ENCODE data around the gene CSTPP1. TPM values are rescaled to one million over a fixed set of nuclear protein-coding genes. Genes with fewer than 3 reads are reported as not detected.

Gene CSTPP1
- polyA plus RNA-seq, 1 donor (not counting 4 experiments of a cell fraction or from before 2014, with no cell fraction given): 20.0 TPM

GRCh38 chr11:47132981-47133380 lies 196.4 kb downstream of the CSTPP1 start:
- Histone ChIP-seq H3K4me1 (ENCODE audit: control insufficient read depth, extremely low read depth, insufficient read depth, low read length) (no peaks in the 10 kb centered on the region), H3K4me3 (ENCODE audit: control insufficient read depth in 2 of 3, extremely low read depth in 1 of 3, insufficient read depth in 2 of 3, low read depth in 1 of 3, low read length in 3 of 3) (no peak overlapping the region), H3K9me3 (ENCODE audit: control insufficient read depth, low read depth, low read length) (no peaks in the 10 kb centered on the region), H3K9me1 (ENCODE audit: control insufficient read depth, extremely low read depth, insufficient read depth, low read length) (no peaks in the 10 kb centered on the region), H3K27me3 (ENCODE audit: control insufficient read depth, extremely low read depth, insufficient read depth, low read length) (no peaks in the 10 kb centered on the region), H3K36me3 (ENCODE audit: control insufficient read depth in 2 of 2, extremely low read depth in 1 of 2, insufficient read depth in 2 of 2, low read length in 2 of 2) (peaks cover 0 to 5% of the 10 kb centered on the region in 2 experiments), H4K20me1 (ENCODE audit: control insufficient read depth, extremely low read depth, insufficient read depth, low read length) (no peaks in the 10 kb centered on the region), H2AFZ (ENCODE audit: control insufficient read depth, low read length) (no peak overlapping the region), H3K9ac (ENCODE audit: control insufficient read depth, extremely low read depth, insufficient read depth, low read length) (no peak overlapping the region), H3K4me2 (ENCODE audit: control insufficient read depth, extremely low read depth, insufficient read depth, low read depth, low read length) (no peak overlapping the region), H3K79me2 (ENCODE audit: control insufficient read depth, insufficient read depth, low read length) (no peaks in the 10 kb centered on the region), H3K27ac (ENCODE audit: control insufficient read depth, insufficient read depth, low read length) (no peak overlapping the region)
- TF ChIP-seq EZH2 (IDR thresholded peaks at IDR 0.05; ENCODE audit: low read length): no peak
- TF ChIP-seq, protein P1, sequence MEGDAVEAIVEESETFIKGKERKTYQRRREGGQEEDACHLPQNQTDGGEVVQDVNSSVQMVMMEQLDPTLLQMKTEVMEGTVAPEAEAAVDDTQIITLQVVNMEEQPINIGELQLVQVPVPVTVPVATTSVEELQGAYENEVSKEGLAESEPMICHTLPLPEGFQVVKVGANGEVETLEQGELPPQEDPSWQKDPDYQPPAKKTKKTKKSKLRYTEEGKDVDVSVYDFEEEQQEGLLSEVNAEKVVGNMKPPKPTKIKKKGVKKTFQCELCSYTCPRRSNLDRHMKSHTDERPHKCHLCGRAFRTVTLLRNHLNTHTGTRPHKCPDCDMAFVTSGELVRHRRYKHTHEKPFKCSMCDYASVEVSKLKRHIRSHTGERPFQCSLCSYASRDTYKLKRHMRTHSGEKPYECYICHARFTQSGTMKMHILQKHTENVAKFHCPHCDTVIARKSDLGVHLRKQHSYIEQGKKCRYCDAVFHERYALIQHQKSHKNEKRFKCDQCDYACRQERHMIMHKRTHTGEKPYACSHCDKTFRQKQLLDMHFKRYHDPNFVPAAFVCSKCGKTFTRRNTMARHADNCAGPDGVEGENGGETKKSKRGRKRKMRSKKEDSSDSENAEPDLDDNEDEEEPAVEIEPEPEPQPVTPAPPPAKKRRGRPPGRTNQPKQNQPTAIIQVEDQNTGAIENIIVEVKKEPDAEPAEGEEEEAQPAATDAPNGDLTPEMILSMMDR (optimal IDR thresholded peaks at IDR 0.05 in 1 of 3, IDR thresholded peaks at IDR 0.05 in 1 of 3, conservative IDR thresholded peaks at IDR 0.05 in 1 of 3; ENCODE audit: extremely low read depth in 1 of 3, insufficient read depth in 2 of 3, low read length in 3 of 3): no peak
- dilution Hi-C loops (cut with MboI; ENCODE audit: extremely low pct_ligation_motif_present, low sequenced_read_pairs): no loop called here
- DNase-seq (ENCODE audit: low read depth, low spot score) (no peak), FAIRE-seq (no peak)

- Histone ChIP-seq H3K27me3 (ENCODE audit: control insufficient read depth, extremely low read depth, insufficient read depth, low read length) (no peaks in the 10 kb centered on the region), H4K20me1 (ENCODE audit: control insufficient read depth, extremely low read depth, insufficient read depth, low read length) (no peaks in the 10 kb centered on the region), H3K4me2 (ENCODE audit: control insufficient read depth, extremely low read depth, insufficient read depth, low read depth, low read length) (no peak overlapping the region), H3K9me1 (ENCODE audit: control insufficient read depth, extremely low read depth, insufficient read depth, low read length) (no peaks in the 10 kb centered on the region), H3K27ac (ENCODE audit: control insufficient read depth, insufficient read depth, low read length) (no peak overlapping the region), H3K79me2 (ENCODE audit: control insufficient read depth, insufficient read depth, low read length) (no peaks in the 10 kb centered on the region), H3K36me3 (ENCODE audit: control insufficient read depth in 2 of 2, extremely low read depth in 1 of 2, insufficient read depth in 2 of 2, low read length in 2 of 2) (peaks cover 0 to 7% of the 10 kb centered on the region in 2 experiments), H2AFZ (ENCODE audit: control insufficient read depth, low read length) (no peak overlapping the region), H3K9me3 (ENCODE audit: control insufficient read depth, low read depth, low read length) (no peaks in the 10 kb centered on the region), H3K4me3 (ENCODE audit: control insufficient read depth in 2 of 3, extremely low read depth in 1 of 3, insufficient read depth in 2 of 3, low read depth in 1 of 3, low read length in 3 of 3) (no peak overlapping the region), H3K9ac (ENCODE audit: control insufficient read depth, extremely low read depth, insufficient read depth, low read length) (no peak overlapping the region), H3K4me1 (ENCODE audit: control insufficient read depth, extremely low read depth, insufficient read depth, low read length) (no peaks in the 10 kb centered on the region)
- dilution Hi-C loops (cut with MboI; ENCODE audit: extremely low pct_ligation_motif_present, low sequenced_read_pairs): no loop called here
- FAIRE-seq (no peak), DNase-seq (ENCODE audit: low read depth, low spot score) (no peak)
- TF ChIP-seq, protein P1 (optimal IDR thresholded peaks at IDR 0.05 in 1 of 3, IDR thresholded peaks at IDR 0.05 in 1 of 3, conservative IDR thresholded peaks at IDR 0.05 in 1 of 3; ENCODE audit: extremely low read depth in 1 of 3, insufficient read depth in 2 of 3, low read length in 3 of 3): no peak
- TF ChIP-seq EZH2 (IDR thresholded peaks at IDR 0.05; ENCODE audit: low read length): no peak
Measured at GRCh38 chr11:47136327-47136726, 199.8 kb downstream of the CSTPP1 start.
